ENCODE data around the gene SH3RF3. TPM values are rescaled to one million over a fixed set of nuclear protein-coding genes. Genes with fewer than 3 reads are reported as not detected.

Gene SH3RF3
- polyA plus RNA-seq, 1 donor (not counting 4 experiments of a cell fraction or from before 2014, with no cell fraction given), result 0.08 TPM

- Histone ChIP-seq H3K4me1 (ENCODE audit: control insufficient read depth, extremely low read depth, insufficient read depth, low read length) (peaks cover 9% of the 10 kb centered on the region), H2AFZ (ENCODE audit: control insufficient read depth, low read length) (no peak overlapping the region), H3K79me2 (ENCODE audit: control insufficient read depth, insufficient read depth, low read length) (no peaks in the 10 kb centered on the region), H4K20me1 (ENCODE audit: control insufficient read depth, extremely low read depth, insufficient read depth, low read length) (no peaks in the 10 kb centered on the region), H3K9me3 (ENCODE audit: control insufficient read depth, low read depth, low read length) (no peaks in the 10 kb centered on the region), H3K36me3 (ENCODE audit: control insufficient read depth in 2 of 2, extremely low read depth in 1 of 2, insufficient read depth in 2 of 2, low read length in 2 of 2) (no peaks in the 10 kb centered on the region), H3K9me1 (ENCODE audit: control insufficient read depth, extremely low read depth, insufficient read depth, low read length) (no peaks in the 10 kb centered on the region), H3K27ac (ENCODE audit: control insufficient read depth, insufficient read depth, low read length) (no peak overlapping the region), H3K4me2 (ENCODE audit: control insufficient read depth, extremely low read depth, insufficient read depth, low read depth, low read length) (no peak overlapping the region), H3K9ac (ENCODE audit: control insufficient read depth, extremely low read depth, insufficient read depth, low read length) (no peak overlapping the region), H3K4me3 (ENCODE audit: control insufficient read depth in 2 of 3, extremely low read depth in 1 of 3, insufficient read depth in 2 of 3, low read depth in 1 of 3, low read length in 3 of 3) (no peak overlapping the region), H3K27me3 (ENCODE audit: control insufficient read depth, extremely low read depth, insufficient read depth, low read length) (peaks cover 19% of the 10 kb centered on the region)
- DNase-seq (ENCODE audit: low read depth, low spot score) (no peak), FAIRE-seq (no peak)
- TF ChIP-seq EZH2 (IDR thresholded peaks at IDR 0.05; ENCODE audit: low read length) (no peak), CTCF (optimal IDR thresholded peaks at IDR 0.05 in 1 of 3, IDR thresholded peaks at IDR 0.05 in 1 of 3, conservative IDR thresholded peaks at IDR 0.05 in 1 of 3; ENCODE audit: extremely low read depth in 1 of 3, insufficient read depth in 2 of 3, low read length in 3 of 3) (no peak)
- dilution Hi-C loops (cut with MboI; ENCODE audit: extremely low pct_ligation_motif_present, low sequenced_read_pairs), result no loop called here
These were observed 216.1 kb downstream of the SH3RF3 start for GRCh38 chr2:109345091-109345490.

GRCh38 chr2:109345653-109346480, 216.9 kb downstream of the SH3RF3 start:
- DNase-seq (ENCODE audit: low read depth, low spot score) (no peak), FAIRE-seq (no peak)
- no peak overlapping the region for H3K9ac ChIP-seq (ENCODE audit: control insufficient read depth, extremely low read depth, insufficient read depth, low read length)
- H3K27me3 ChIP-seq (ENCODE audit: control insufficient read depth, extremely low read depth, insufficient read depth, low read length), result peaks cover 19% of the 10 kb centered on the region
- no peak overlapping the region for H2AFZ ChIP-seq (ENCODE audit: control insufficient read depth, low read length)
- H3K36me3 ChIP-seq (ENCODE audit: control insufficient read depth in 2 of 2, extremely low read depth in 1 of 2, insufficient read depth in 2 of 2, low read length in 2 of 2), result no peaks in the 10 kb centered on the region
- no peak overlapping the region for H3K27ac ChIP-seq (ENCODE audit: control insufficient read depth, insufficient read depth, low read length)
- TF ChIP-seq EZH2 (IDR thresholded peaks at IDR 0.05; ENCODE audit: low read length) (no peak), CTCF (optimal IDR thresholded peaks at IDR 0.05 in 1 of 3, IDR thresholded peaks at IDR 0.05 in 1 of 3, conservative IDR thresholded peaks at IDR 0.05 in 1 of 3; ENCODE audit: extremely low read depth in 1 of 3, insufficient read depth in 2 of 3, low read length in 3 of 3) (no peak)
- H3K9me1 ChIP-seq (ENCODE audit: control insufficient read depth, extremely low read depth, insufficient read depth, low read length), result no peaks in the 10 kb centered on the region
- H3K4me1 ChIP-seq (ENCODE audit: control insufficient read depth, extremely low read depth, insufficient read depth, low read length), result peaks cover 15% of the 10 kb centered on the region
- no peaks in the 10 kb centered on the region for H3K79me2 ChIP-seq (ENCODE audit: control insufficient read depth, insufficient read depth, low read length)
- dilution Hi-C loops (cut with MboI; ENCODE audit: extremely low pct_ligation_motif_present, low sequenced_read_pairs), result no loop called here
- no peak overlapping the region for H3K4me3 ChIP-seq (ENCODE audit: control insufficient read depth in 2 of 3, extremely low read depth in 1 of 3, insufficient read depth in 2 of 3, low read depth in 1 of 3, low read length in 3 of 3)
- H3K4me2 ChIP-seq (ENCODE audit: control insufficient read depth, extremely low read depth, insufficient read depth, low read depth, low read length), result no peak overlapping the region
- no peaks in the 10 kb centered on the region for H4K20me1 ChIP-seq (ENCODE audit: control insufficient read depth, extremely low read depth, insufficient read depth, low read length)
- H3K9me3 ChIP-seq (ENCODE audit: control insufficient read depth, low read depth, low read length), result no peaks in the 10 kb centered on the region

All from keratinocyte (primary cell).